GM19035 (cell line): ENCODE results near the gene NRG2.

Experiments
- ATAC-seq: cut with Tn5 transposase; IDR thresholded peaks from one replicate; pipeline ENCODE4 v1.9.1; 2021; ENCODE audit not compliant: unreplicated experiment

The NRG2 gene

GRCh38 chr5:139910901-139911300 lies 132.2 kb downstream of the NRG2 start:
- no peak for ATAC-seq

GRCh38 chr5:139910036-139910435 lies 133.1 kb downstream of the NRG2 start:
- no peak for ATAC-seq

- ATAC-seq, result no peak
Measured at GRCh38 chr5:139908749-139909148, 134.3 kb downstream of the NRG2 start.

- ATAC-seq, result no peak
Measured at GRCh38 chr5:139906661-139907060, 136.4 kb downstream of the NRG2 start.

GRCh38 chr5:139904816-139905661 lies 138.1 kb downstream of the NRG2 start:
- no peak for ATAC-seq

GRCh38 chr5:139904566-139904815 lies 138.6 kb downstream of the NRG2 start:
- ATAC-seq, result no peak

- ATAC-seq, result no peak
Measured at GRCh38 chr5:139903795-139904565, 139.1 kb downstream of the NRG2 start.

GRCh38 chr5:139903450-139903794 lies 139.7 kb downstream of the NRG2 start:
- no peak for ATAC-seq

GRCh38 chr5:139901986-139902385 lies 141.1 kb downstream of the NRG2 start:
- ATAC-seq, result no peak

GRCh38 chr5:139901251-139901575 lies 141.9 kb downstream of the NRG2 start:
- ATAC-seq, result no peak

GRCh38 chr5:139900546-139901250 lies 142.4 kb downstream of the NRG2 start:
- no peak for ATAC-seq

- ATAC-seq, result no peak
Measured at GRCh38 chr5:139898981-139899380, 144.1 kb downstream of the NRG2 start.

GRCh38 chr5:139897982-139898381 lies 145.1 kb downstream of the NRG2 start:
- ATAC-seq, result no peak

- no peak for ATAC-seq
Measured at GRCh38 chr5:139897342-139897741, 145.8 kb downstream of the NRG2 start.

GRCh38 chr5:139896718-139897117 lies 146.4 kb downstream of the NRG2 start:
- no peak for ATAC-seq

- ATAC-seq, result no peak
Measured at GRCh38 chr5:139895647-139896046, 147.5 kb downstream of the NRG2 start.

- no peak for ATAC-seq
Measured at GRCh38 chr5:139895046-139895445, 148.1 kb downstream of the NRG2 start.

- no peak for ATAC-seq
Measured at GRCh38 chr5:139893873-139894272, 149.2 kb downstream of the NRG2 start.

GRCh38 chr5:139889410-139889809 lies 153.7 kb downstream of the NRG2 start:
- ATAC-seq, result no peak

GRCh38 chr5:139888370-139888769 lies 154.7 kb downstream of the NRG2 start:
- no peak for ATAC-seq

- no peak for ATAC-seq
Measured at GRCh38 chr5:139886213-139886612, 156.9 kb downstream of the NRG2 start.

GRCh38 chr5:139885857-139886208 lies 157.3 kb downstream of the NRG2 start:
- ATAC-seq, result no peak
